Mucosa of rectum (tissue), 2 donors: Measurements from ENCODE around the gene NMT1.

Source experiments
- H3K27ac ChIP-seq, 2 donors: one replicate each; pipeline ENCODE4 v1.7.0; 2013; ENCODE audit warnings: inconsistent platforms in 2 of 2, low read depth in 2 of 2, low read length in 2 of 2
- H3K27me3 ChIP-seq, 2 donors: one replicate each; pipeline ENCODE4 v1.7.0; 2013; ENCODE audit warnings: low read length in 2 of 2; ENCODE audit not compliant: control insufficient read depth in 2 of 2, insufficient read depth in 2 of 2
- H3K36me3 ChIP-seq, 2 donors: one replicate each; pipeline ENCODE4 v1.7.0; 2013; ENCODE audit warnings: low read length in 2 of 2; ENCODE audit not compliant: control insufficient read depth in 2 of 2, insufficient read depth in 2 of 2
- H3K4me1 ChIP-seq, 2 donors: one replicate each; pipeline ENCODE4 v1.7.0; 2013; ENCODE audit warnings: low read length in 2 of 2, mild to moderate bottlenecking in 1 of 2; ENCODE audit not compliant: control insufficient read depth in 2 of 2, insufficient read depth in 2 of 2
- H3K4me3 ChIP-seq, 2 donors: one replicate each; pipeline ENCODE4 v1.7.0; 2013; ENCODE audit warnings: low read length in 2 of 2
- H3K9ac ChIP-seq, 2 donors: one replicate each; pipeline ENCODE4 v1.7.0; 2013; ENCODE audit warnings: low read length in 2 of 2, low read depth in 1 of 2, mild to moderate bottlenecking in 1 of 2
- H3K9me3 ChIP-seq, 2 donors: one replicate each; pipeline ENCODE4 v1.7.0; 2013; ENCODE audit warnings: low read length in 2 of 2; ENCODE audit not compliant: control insufficient read depth in 2 of 2
- donor health status: healthy.
- donor health status: Normal muscosa, but diverticular disease.

NMT1 gene

GRCh38 chr17:45091778-45092425, 30.8 kb downstream of the NMT1 start:
- Histone ChIP-seq H3K9me3 (no peaks in the 10 kb centered on the region), H3K27ac (peak overlapping the region; percentile 31 to 65), H3K4me1 (peaks cover 6 to 10% of the 10 kb centered on the region in 2 donors), H3K4me3 (no peak overlapping the region), H3K9ac (no peak overlapping the region), H3K36me3 (peaks cover 32 to 52% of the 10 kb centered on the region in 2 donors), H3K27me3 (no peaks in the 10 kb centered on the region)

- Histone ChIP-seq H3K9me3 (no peaks in the 10 kb centered on the region), H3K27me3 (no peaks in the 10 kb centered on the region), H3K4me1 (peaks cover 2 to 9% of the 10 kb centered on the region in 2 donors), H3K9ac (no peak overlapping the region), H3K4me3 (no peak overlapping the region), H3K27ac (peak overlapping the region; percentile 65 to 66), H3K36me3 (peaks cover 43 to 57% of the 10 kb centered on the region in 2 donors)
Measured at GRCh38 chr17:45092911-45093430, 31.9 kb downstream of the NMT1 start.

GRCh38 chr17:45093444-45094110, 32.5 kb downstream of the NMT1 start:
- Histone ChIP-seq H3K36me3 (peaks cover 49 to 58% of the 10 kb centered on the region in 2 donors), H3K9me3 (no peaks in the 10 kb centered on the region), H3K27ac (peak overlapping the region; percentile 65 to 66), H3K9ac (no peak overlapping the region), H3K4me1 (peaks cover 0 to 6% of the 10 kb centered on the region in 2 donors), H3K27me3 (no peaks in the 10 kb centered on the region), H3K4me3 (no peak overlapping the region)

GRCh38 chr17:45096141-45096540, 35.0 kb downstream of the NMT1 start:
- no peak overlapping the region for H3K27ac ChIP-seq
- H3K36me3 ChIP-seq, result peaks cover 41 to 54% of the 10 kb centered on the region in 2 donors

GRCh38 chr17:45096926-45097325, 35.8 kb downstream of the NMT1 start:
- Histone ChIP-seq H3K27ac (no peak overlapping the region), H3K9me3 (no peaks in the 10 kb centered on the region), H3K4me3 (no peak overlapping the region), H3K4me1 (peaks cover 5 to 9% of the 10 kb centered on the region in 2 donors), H3K9ac (no peak overlapping the region), H3K36me3 (peaks cover 44 to 53% of the 10 kb centered on the region in 2 donors), H3K27me3 (no peaks in the 10 kb centered on the region)

More at GRCh38 chr17:45096141-45096540, 35.0 kb downstream of the NMT1 start:
- Histone ChIP-seq H3K4me3 (no peak overlapping the region), H3K9me3 (no peaks in the 10 kb centered on the region), H3K9ac (no peak overlapping the region), H3K27me3 (no peaks in the 10 kb centered on the region), H3K4me1 (peaks cover 5 to 9% of the 10 kb centered on the region in 2 donors)

- no peak overlapping the region for H3K9ac ChIP-seq
- no peak overlapping the region for H3K27ac ChIP-seq
- peaks cover 53 to 60% of the 10 kb centered on the region in 2 donors for H3K36me3 ChIP-seq
- H3K4me3 ChIP-seq, result no peak overlapping the region
- peaks cover 5 to 7% of the 10 kb centered on the region in 2 donors for H3K4me1 ChIP-seq
- H3K27me3 ChIP-seq, result no peaks in the 10 kb centered on the region
- no peaks in the 10 kb centered on the region for H3K9me3 ChIP-seq
Measured at GRCh38 chr17:45098081-45098868, 37.2 kb downstream of the NMT1 start.

GRCh38 chr17:45098869-45099616, 37.9 kb downstream of the NMT1 start:
- H3K4me3 ChIP-seq, result no peak overlapping the region
- H3K4me1 ChIP-seq, result peaks cover 2 to 5% of the 10 kb centered on the region in 2 donors
- no peaks in the 10 kb centered on the region for H3K27me3 ChIP-seq
- H3K9ac ChIP-seq, result no peak overlapping the region
- H3K36me3 ChIP-seq, result peaks cover 57 to 63% of the 10 kb centered on the region in 2 donors
- no peak overlapping the region for H3K27ac ChIP-seq
- H3K9me3 ChIP-seq, result no peaks in the 10 kb centered on the region

- peaks cover 2 to 5% of the 10 kb centered on the region in 2 donors for H3K4me1 ChIP-seq
- no peak overlapping the region for H3K4me3 ChIP-seq
- no peaks in the 10 kb centered on the region for H3K27me3 ChIP-seq
- no peak overlapping the region for H3K27ac ChIP-seq
- H3K36me3 ChIP-seq, result peaks cover 63 to 75% of the 10 kb centered on the region in 2 donors
- H3K9ac ChIP-seq, result no peak overlapping the region
- no peaks in the 10 kb centered on the region for H3K9me3 ChIP-seq
Measured at GRCh38 chr17:45101546-45101882, 40.4 kb downstream of the NMT1 start.

- Histone ChIP-seq H3K9ac (no peak overlapping the region), H3K4me3 (no peak overlapping the region), H3K27me3 (no peaks in the 10 kb centered on the region), H3K9me3 (no peaks in the 10 kb centered on the region), H3K4me1 (peaks cover 2 to 5% of the 10 kb centered on the region in 2 donors), H3K27ac (no peak overlapping the region), H3K36me3 (peaks cover 60 to 75% of the 10 kb centered on the region in 2 donors)
Measured at GRCh38 chr17:45101883-45102811, 41.0 kb downstream of the NMT1 start.
